Pancreas (tissue), 10 donors: Measurements from ENCODE around the gene CACNA1I. TPM values are rescaled to one million over a fixed set of nuclear protein-coding genes. Genes with fewer than 3 reads are reported as not detected.

Source experiments
- ATAC-seq, 4 donors: fragments of 200-7000 bp; cut with Tn5 transposase; one replicate each; pipeline versions ENCODE4 v1.8.0 to v1.9.1; 2020; ENCODE audit warnings: mild to moderate bottlenecking in 4 of 4, moderate library complexity in 4 of 4
- DNase-seq, 6 donors: peaks; one replicate each; pipeline ENCODE4 v3.0.0-alpha.2; 2020
- FAIRE-seq: peaks from 2 replicates; lab custom pipeline; 2012; peaks lifted over from hg19 to GRCh38; lab: Jason Lieb, UNC
- H3K27ac ChIP-seq, 4 donors: fragments of 200-600 bp; sonication (generic); 1 replicate in 3 of 4; 2 replicates in 1 of 4; pipeline versions ENCODE4 v1.5.0 to v1.8.0; 2020
- H3K27me3 ChIP-seq, 4 donors: fragments of 200-600 bp; one replicate each; pipeline ENCODE4 v1.8.0; 2021
- H3K36me3 ChIP-seq, 3 donors: fragments of 200-600 bp; sonication (generic) in 1 of 3; one replicate each; pipeline versions ENCODE4 v1.5.0 to v1.8.0; 2020 to 2021
- H3K4me1 ChIP-seq, 3 donors: fragments of 200-600 bp; one replicate each; pipeline ENCODE4 v1.8.0; 2021
- H3K4me3 ChIP-seq, 4 donors: fragments of 200-600 bp; sonication (generic) in 2 of 4; one replicate each; pipeline versions ENCODE4 v1.5.0 to v1.8.0; 2020 to 2021
- H3K9me3 ChIP-seq, 4 donors: fragments of 200-600 bp; one replicate each; pipeline ENCODE4 v1.8.0; 2021
- WGBS, 2 donors: extraction: QIAGEN DNeasy Blood & Tissue Kit; methylation state at CpG; one replicate each; pipeline ENCODE4 v1.1.7; 2013; 5-methylcytosine and 5-hydroxymethylcytosine counted together
- intact Hi-C, 3 donors: fragments of 100-400 bp; cut with DNase I; formaldehyde crosslinking; loops; one replicate each; pipeline versions ENCODE4 v1.11.1 to v1.14.2; 2022
- polyA plus RNA-seq, 2 donors: library from polyadenylated mRNA; stranded (reverse); fragments of 200-250 nt; gene quantifications; one replicate each; pipeline ENCODE4 v1.2.3, GENCODE V29; 2013
- total RNA-seq, 6 donors: library from RNA; stranded (reverse); fragmentation: NEBNext Ultra II Directional in 4 of 6; extraction: Animal tissue kit (Norgen Biotek cat#: 25700) in 4 of 6; gene quantifications; one replicate each; pipeline versions ENCODE4 v1.2.1 to v1.2.4, GENCODE V29; 2021 to 2023
- TF ChIP-seq, protein P1 (sequence below), 4 donors: fragments of 200-600 bp; sonication (generic) in 3 of 4; IDR thresholded peaks; one replicate each; pipeline versions ENCODE4 v1.5.0 to v1.8.0; 2021; ENCODE audit warnings: antibody characterized with exemption in 4 of 4
- donor health status: healthy with polysubstance abuse.
- donor health status: DM: no; HTN: no; CAD: no; lungs with moderate emphysema.
- donor health status: DM: no; HTN: no; CAD: no.
- donor health status: control.
- donor health status: control.
- donor health status: Bipolar disorder and iron deficiency.
- donor health status: DM: yes; HTN: yes; CAD: no.
- donor health status: DM: no; HTN: no; CAD: no.
- donor health status: DM: no; HTN: no; CAD: no.
- donor health status: DM: yes; HTN: yes; CAD: no.

CACNA1I gene
- total and polyA plus RNA-seq, 8 donors = 0.04 to 0.21 (median 0.07) TPM

DNA sequence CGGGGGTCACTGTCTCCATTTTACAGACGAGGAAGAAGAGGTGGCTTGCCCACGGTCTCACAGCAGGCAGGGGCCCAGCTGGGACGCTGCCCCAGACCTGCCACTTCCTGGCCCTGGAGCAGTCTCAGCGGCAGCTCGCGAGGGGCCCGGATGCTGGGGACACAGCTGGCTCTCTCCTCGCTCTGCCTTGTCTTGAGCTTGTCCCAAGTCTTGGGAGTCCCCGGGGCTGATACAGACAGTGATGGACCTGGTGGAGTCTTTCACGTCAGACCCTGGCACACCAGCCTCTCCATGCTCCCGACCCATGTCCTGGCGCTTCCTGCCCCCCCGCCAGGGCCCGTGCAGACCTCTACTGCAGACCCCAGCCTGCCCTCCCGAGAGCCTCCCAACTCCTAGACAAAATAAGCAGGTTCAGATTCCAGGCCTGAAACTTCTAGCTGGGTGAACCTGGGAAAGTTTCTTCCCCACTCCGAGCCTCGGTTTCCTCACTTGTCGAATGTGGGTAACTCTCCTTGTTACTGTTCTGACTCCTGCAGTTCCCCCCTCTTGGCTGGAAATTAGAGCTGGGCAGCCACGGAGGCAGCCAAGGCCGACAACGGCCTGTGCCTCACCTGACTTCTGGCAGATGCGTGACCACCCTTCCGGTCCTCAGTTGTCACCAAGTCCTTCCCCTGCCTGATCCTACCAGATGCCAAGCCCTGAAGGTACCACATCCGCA is 145.4 kb downstream of the CACNA1I start:
- DNase-seq = peak in 1 of 6 donors; percentile 37
- Histone ChIP-seq H3K36me3 (no peaks in the 10 kb centered on the region), H3K9me3 (no peaks in the 10 kb centered on the region), H3K27me3 (no peaks in the 10 kb centered on the region), H3K4me1 (no peaks in the 10 kb centered on the region), H3K4me3 (no peak overlapping the region), H3K27ac (no peak overlapping the region)
- intact Hi-C loops = no loop called here
- FAIRE-seq = no peak
- no peak for ATAC-seq
- WGBS, 2 donors = 75 to 83% methylated on average over 25 of the region's 25 CpGs
- TF ChIP-seq, protein P1, sequence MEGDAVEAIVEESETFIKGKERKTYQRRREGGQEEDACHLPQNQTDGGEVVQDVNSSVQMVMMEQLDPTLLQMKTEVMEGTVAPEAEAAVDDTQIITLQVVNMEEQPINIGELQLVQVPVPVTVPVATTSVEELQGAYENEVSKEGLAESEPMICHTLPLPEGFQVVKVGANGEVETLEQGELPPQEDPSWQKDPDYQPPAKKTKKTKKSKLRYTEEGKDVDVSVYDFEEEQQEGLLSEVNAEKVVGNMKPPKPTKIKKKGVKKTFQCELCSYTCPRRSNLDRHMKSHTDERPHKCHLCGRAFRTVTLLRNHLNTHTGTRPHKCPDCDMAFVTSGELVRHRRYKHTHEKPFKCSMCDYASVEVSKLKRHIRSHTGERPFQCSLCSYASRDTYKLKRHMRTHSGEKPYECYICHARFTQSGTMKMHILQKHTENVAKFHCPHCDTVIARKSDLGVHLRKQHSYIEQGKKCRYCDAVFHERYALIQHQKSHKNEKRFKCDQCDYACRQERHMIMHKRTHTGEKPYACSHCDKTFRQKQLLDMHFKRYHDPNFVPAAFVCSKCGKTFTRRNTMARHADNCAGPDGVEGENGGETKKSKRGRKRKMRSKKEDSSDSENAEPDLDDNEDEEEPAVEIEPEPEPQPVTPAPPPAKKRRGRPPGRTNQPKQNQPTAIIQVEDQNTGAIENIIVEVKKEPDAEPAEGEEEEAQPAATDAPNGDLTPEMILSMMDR (IDR thresholded peaks at IDR 0.05) = no peak

DNA sequence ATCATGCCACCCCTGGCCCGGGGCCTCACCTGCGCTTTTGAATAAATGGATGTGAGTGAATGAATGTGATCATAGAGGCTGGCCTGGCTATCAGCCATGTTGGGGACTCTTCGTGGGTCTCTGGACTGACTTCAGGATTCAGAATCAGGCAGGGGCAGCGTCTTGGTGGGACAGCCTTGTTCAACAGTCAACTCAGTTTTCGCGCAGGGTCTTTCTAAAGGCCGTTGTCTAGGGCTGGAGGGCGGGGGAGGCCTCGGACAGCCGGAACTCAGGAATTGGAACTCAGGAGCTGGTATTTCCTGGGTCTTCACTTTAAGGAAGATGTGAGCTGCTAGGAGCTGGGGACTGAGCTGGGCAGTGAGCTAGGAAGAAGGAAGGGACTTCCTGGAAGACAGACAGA is 146.0 kb downstream of the CACNA1I start:
- Histone ChIP-seq H3K36me3 (no peaks in the 10 kb centered on the region), H3K4me3 (no peak overlapping the region), H3K9me3 (no peaks in the 10 kb centered on the region), H3K4me1 (no peaks in the 10 kb centered on the region), H3K27ac (no peak overlapping the region), H3K27me3 (no peaks in the 10 kb centered on the region)
- ATAC-seq = no peak
- TF ChIP-seq, protein P1 (IDR thresholded peaks at IDR 0.05) = no peak
- 75 to 77% methylated on average over 10 of the region's 10 CpGs for WGBS, 2 donors
- FAIRE-seq = no peak
- no peak for DNase-seq
- intact Hi-C loops = no loop called here

DNA sequence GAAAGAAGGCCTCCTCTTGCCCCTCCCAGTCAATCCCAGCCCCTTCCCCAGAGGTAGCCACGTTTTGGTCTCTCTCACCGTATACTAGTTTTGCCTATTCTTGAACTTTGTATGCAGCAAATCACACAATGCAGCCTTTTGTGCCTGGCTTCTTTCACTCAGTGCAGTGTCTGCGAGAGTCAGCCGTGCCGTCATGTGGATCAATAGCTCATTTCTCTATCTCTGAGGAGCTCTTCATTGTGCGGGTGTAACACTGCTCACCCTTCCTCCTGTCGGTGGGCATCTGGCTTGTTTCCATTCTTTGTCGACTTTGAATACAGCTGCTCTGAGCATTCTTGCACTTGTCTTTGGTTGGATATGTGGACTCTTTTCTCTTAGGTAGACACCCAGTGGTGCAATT is 146.5 kb downstream of the CACNA1I start:
- Histone ChIP-seq H3K27ac (no peak overlapping the region), H3K27me3 (no peaks in the 10 kb centered on the region), H3K4me1 (no peaks in the 10 kb centered on the region), H3K9me3 (no peaks in the 10 kb centered on the region), H3K4me3 (no peak overlapping the region), H3K36me3 (no peaks in the 10 kb centered on the region)
- DNase-seq = peak in 1 of 6 donors; percentile 3
- TF ChIP-seq, protein P1 (IDR thresholded peaks at IDR 0.05) = no peak
- FAIRE-seq = no peak
- WGBS, 2 donors = 54% methylated on average over 8 of the region's 8 CpGs
- no peak for ATAC-seq
- intact Hi-C loops = no loop called here

DNA sequence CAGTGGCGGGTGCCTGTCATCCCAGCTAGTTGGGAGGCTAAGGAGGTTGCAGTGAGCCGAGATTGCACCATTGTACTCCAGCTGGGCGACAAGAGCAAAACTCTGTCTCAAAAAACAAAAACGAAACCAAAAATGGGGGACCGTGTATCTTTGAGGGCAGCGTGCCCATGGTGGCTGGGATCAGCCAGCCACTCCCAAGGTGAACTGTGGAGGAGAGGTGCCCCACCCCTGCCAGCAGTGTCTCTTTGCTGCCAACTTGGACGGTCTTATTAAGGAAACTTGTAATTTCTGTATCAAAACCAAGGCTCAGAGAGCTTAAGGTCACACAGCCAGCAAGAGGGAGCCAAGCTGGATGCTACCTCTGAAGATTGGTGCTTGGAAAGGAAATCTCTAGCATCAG is 147.7 kb downstream of the CACNA1I start:
- Histone ChIP-seq H3K9me3 (no peaks in the 10 kb centered on the region), H3K27ac (no peak overlapping the region), H3K4me1 (no peaks in the 10 kb centered on the region), H3K27me3 (no peaks in the 10 kb centered on the region), H3K36me3 (no peaks in the 10 kb centered on the region), H3K4me3 (no peak overlapping the region)
- intact Hi-C loops = no loop called here
- no peak for FAIRE-seq
- no peak for ATAC-seq
- WGBS, 2 donors = 68 to 84% methylated on average over 7 of the region's 7 CpGs
- DNase-seq = peak in 1 of 6 donors; percentile 8
- TF ChIP-seq, protein P1 (IDR thresholded peaks at IDR 0.05) = no peak

DNA sequence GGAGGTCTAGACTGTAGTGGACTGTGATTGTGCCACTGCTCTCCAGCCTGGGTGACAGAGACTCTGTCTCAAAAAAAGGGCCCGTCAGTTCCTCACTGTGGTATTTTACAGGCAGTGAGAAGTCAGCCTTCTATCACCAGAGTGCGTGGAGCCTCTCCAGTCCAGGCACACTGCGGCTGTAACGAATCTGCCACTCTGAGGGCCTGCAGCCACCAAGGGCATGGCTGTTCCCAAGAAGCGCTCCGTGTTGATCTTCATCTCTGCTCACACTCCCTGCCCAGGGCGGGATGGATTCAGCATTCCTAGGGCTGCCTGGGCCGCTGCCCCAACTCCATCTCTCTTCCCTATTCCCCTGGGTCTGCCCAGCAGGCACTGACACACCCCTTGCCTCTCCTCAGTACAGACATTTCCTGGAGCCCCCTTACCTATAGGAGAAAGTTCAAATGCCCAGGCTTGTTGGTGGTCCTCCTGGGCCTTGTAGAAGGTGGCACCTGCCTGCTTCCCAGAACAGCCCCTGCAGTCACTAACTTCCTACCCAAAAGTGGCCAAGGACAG is 148.4 kb downstream of the CACNA1I start:
- ATAC-seq = no peak
- FAIRE-seq = no peak
- no peak overlapping the region for H3K4me3 ChIP-seq
- no peaks in the 10 kb centered on the region for H3K9me3 ChIP-seq
- no peaks in the 10 kb centered on the region for H3K27me3 ChIP-seq
- intact Hi-C loops = no loop called here
- DNase-seq = peak in 1 of 6 donors; percentile 35
- no peaks in the 10 kb centered on the region for H3K4me1 ChIP-seq
- no peak overlapping the region for H3K27ac ChIP-seq
- TF ChIP-seq, protein P1 (IDR thresholded peaks at IDR 0.05) = no peak
- 86 to 92% methylated on average over 8 of the region's 8 CpGs for WGBS, 2 donors
- H3K36me3 ChIP-seq = no peaks in the 10 kb centered on the region
